ENCODE results near the gene HOXC5.

HOXC5 gene

GRCh38 chr12:54042970-54043853 is 10.4 kb downstream of the HOXC5 start:
- H3K4me3 ChIP-seq, result no peak overlapping the region
- TF ChIP-seq Cebpa-rat (IDR thresholded peaks at IDR 0.05), result no peak
- no peaks in the 10 kb centered on the region for H3K4me1 ChIP-seq

GRCh38 chr12:54044425-54045103 is 11.7 kb downstream of the HOXC5 start:
- H3K9ac ChIP-seq, result no peak overlapping the region
- no peak overlapping the region for H3K4me3 ChIP-seq
- peaks cover 12 to 39% (median 30%) of the 10 kb centered on the region in 11 experiments for H3K9me3 ChIP-seq (replicated peaks in 1 of 11)
- H3K4me2 ChIP-seq, result no peak overlapping the region
- H4K20me1 ChIP-seq, result peaks cover 0 to 59% (median 29%) of the 10 kb centered on the region in 11 experiments; a peak in 13 of 22 replicates
- H3K36me3 ChIP-seq, result no peaks in the 10 kb centered on the region
- peaks cover 100% of the 10 kb centered on the region in 11 experiments for H3K27me3 ChIP-seq
- no peak overlapping the region for H3K27ac ChIP-seq
- no peak for TF ChIP-seq Cebpa-rat (IDR thresholded peaks at IDR 0.05)
- no peaks in the 10 kb centered on the region for H3K4me1 ChIP-seq

More at GRCh38 chr12:54042970-54043853, 10.4 kb downstream of the HOXC5 start:
- H3K36me3 ChIP-seq, result no peaks in the 10 kb centered on the region
- H3K9me3 ChIP-seq (replicated peaks in 1 of 11), result peaks cover 12 to 37% (median 28%) of the 10 kb centered on the region in 11 experiments
- H3K27me3 ChIP-seq, result peaks cover 100% of the 10 kb centered on the region in 11 experiments
- no peak overlapping the region for H3K27ac ChIP-seq
- peaks cover 0 to 61% (median 33%) of the 10 kb centered on the region in 11 experiments; a peak in 15 of 22 replicates for H4K20me1 ChIP-seq
- no peak overlapping the region for H3K4me2 ChIP-seq
- H3K9ac ChIP-seq, result no peak overlapping the region

- no peak for TF ChIP-seq Cebpa-rat (IDR thresholded peaks at IDR 0.05)
- Histone ChIP-seq H3K9ac (no peak overlapping the region), H3K27me3 (peaks cover 100% of the 10 kb centered on the region in 11 experiments), H4K20me1 (peaks cover 0 to 64% (median 33%) of the 10 kb centered on the region in 11 experiments; a peak in 13 of 22 replicates), H3K9me3 (replicated peaks in 1 of 11) (peaks cover 12 to 31% (median 22%) of the 10 kb centered on the region in 11 experiments), H3K4me1 (no peaks in the 10 kb centered on the region), H3K4me3 (no peak overlapping the region), H3K27ac (no peak overlapping the region), H3K36me3 (no peaks in the 10 kb centered on the region), H3K4me2 (no peak overlapping the region)
Measured at GRCh38 chr12:54045401-54045800, 12.6 kb downstream of the HOXC5 start.

DNA sequence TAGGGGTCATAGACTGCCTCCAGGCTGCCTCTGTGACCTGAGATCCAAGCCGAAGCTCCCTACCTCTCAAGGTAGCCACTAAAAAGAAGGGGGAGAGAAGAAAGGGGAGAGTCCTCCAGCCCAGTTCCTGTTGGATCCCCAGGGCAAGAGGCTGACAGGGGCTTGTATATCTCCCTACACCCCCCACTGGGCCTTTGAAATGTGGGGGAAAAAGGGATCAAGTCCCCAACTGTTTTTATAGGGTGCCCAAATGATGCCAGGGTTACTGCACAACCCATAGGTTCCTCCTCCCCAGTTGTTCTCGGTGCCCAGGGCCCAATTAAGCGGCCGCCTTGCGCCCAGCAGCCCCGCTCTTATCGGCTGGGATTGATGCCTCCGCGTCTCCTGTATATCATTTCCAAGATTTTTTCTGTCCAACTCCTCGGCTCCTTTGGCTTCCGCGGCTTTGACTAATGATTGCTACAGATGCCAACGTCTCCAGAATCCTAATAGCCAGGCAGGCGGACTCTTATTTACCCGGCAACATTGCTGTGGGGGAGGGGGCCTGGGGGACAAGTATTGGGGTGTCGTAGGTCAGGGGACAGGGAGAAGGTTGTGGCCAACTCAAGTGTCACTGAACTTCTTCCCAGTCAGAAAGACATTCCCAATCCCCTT is 13.1 kb downstream of the HOXC5 start:
- H3K9ac ChIP-seq, result no peak overlapping the region
- no peak overlapping the region for H3K4me2 ChIP-seq
- H3K27me3 ChIP-seq, result peaks cover 100% of the 10 kb centered on the region in 11 experiments
- H3K27ac ChIP-seq, result no peak overlapping the region
- H3K36me3 ChIP-seq, result no peaks in the 10 kb centered on the region
- H3K9me3 ChIP-seq (replicated peaks in 1 of 11), result peaks cover 12 to 28% (median 21%) of the 10 kb centered on the region in 11 experiments
- H4K20me1 ChIP-seq, result peaks cover 0 to 69% (median 36%) of the 10 kb centered on the region in 11 experiments; a peak in 13 of 22 replicates
- H3K4me1 ChIP-seq, result peaks cover 0 to 3% (median 0%) of the 10 kb centered on the region in 10 experiments; a peak in 6 of 20 replicates
- TF ChIP-seq Cebpa-rat (IDR thresholded peaks at IDR 0.05), result no peak
- H3K4me3 ChIP-seq, result no peak overlapping the region

DNA sequence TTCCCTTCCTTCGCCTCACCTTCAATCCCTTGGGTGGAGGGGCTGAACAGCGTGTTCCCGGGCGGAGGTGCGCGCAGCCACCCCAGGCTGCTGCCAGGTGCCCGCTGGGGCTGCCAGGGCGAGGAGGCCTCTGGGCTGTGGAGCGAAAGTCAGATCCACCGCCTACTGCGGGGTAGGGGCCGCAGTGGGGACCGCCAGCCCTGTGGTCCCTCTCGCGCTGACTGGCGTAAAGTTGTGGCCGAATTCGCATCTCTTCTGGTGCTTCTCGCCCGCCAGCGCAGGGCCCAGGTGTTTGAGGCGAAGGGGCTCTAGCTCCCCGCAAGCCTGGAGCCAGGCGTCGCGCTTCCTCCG is 13.9 kb downstream of the HOXC5 start:
- Histone ChIP-seq H3K36me3 (no peaks in the 10 kb centered on the region), H3K27ac (no peak overlapping the region), H3K4me1 (peaks cover 0 to 11% (median 0%) of the 10 kb centered on the region in 10 experiments; a peak in 6 of 20 replicates), H3K9ac (no peak overlapping the region), H4K20me1 (peaks cover 0 to 75% (median 41%) of the 10 kb centered on the region in 11 experiments; a peak in 14 of 22 replicates), H3K9me3 (replicated peaks in 1 of 11) (peaks cover 12 to 30% (median 21%) of the 10 kb centered on the region in 11 experiments), H3K27me3 (peaks cover 100% of the 10 kb centered on the region in 11 experiments), H3K4me3 (no peak overlapping the region; a peak in 1 of 20 replicates), H3K4me2 (no peak overlapping the region)
- TF ChIP-seq Cebpa-rat (IDR thresholded peaks at IDR 0.05), result no peak

GRCh38 chr12:54047160-54047963 is 14.5 kb downstream of the HOXC5 start:
- no peak overlapping the region for H3K9ac ChIP-seq
- H3K27me3 ChIP-seq, result peaks cover 100% of the 10 kb centered on the region in 11 experiments
- no peak overlapping the region for H3K4me2 ChIP-seq
- H4K20me1 ChIP-seq, result peaks cover 0 to 81% (median 44%) of the 10 kb centered on the region in 11 experiments; a peak in 15 of 22 replicates
- peaks cover 0 to 11% (median 0%) of the 10 kb centered on the region in 10 experiments; a peak in 6 of 20 replicates for H3K4me1 ChIP-seq
- no peak for TF ChIP-seq Cebpa-rat (IDR thresholded peaks at IDR 0.05)
- no peak overlapping the region for H3K27ac ChIP-seq
- H3K4me3 ChIP-seq, result no peak overlapping the region; a peak in 1 of 20 replicates
- H3K36me3 ChIP-seq, result no peaks in the 10 kb centered on the region
- H3K9me3 ChIP-seq (replicated peaks in 1 of 11), result peaks cover 12 to 35% (median 21%) of the 10 kb centered on the region in 11 experiments

DNA sequence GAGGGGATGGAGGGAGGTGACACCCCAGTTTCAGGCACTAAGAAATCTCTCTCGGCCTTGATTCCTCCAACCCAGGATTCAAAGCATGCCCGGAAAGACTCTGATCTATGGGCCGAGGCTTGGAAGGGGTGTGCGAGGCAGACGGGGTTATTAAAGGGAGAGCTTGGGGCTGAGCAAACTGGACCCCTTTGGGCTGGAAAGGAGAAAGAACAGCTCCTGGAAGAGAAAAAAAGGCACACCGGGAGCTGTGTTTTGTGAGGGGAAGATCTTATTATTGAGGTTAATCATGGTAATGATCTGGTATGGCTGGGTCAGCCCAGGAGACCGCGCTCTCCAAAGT is 15.1 kb downstream of the HOXC5 start:
- peaks cover 12 to 40% (median 25%) of the 10 kb centered on the region in 11 experiments for H3K9me3 ChIP-seq (replicated peaks in 1 of 11)
- no peak for TF ChIP-seq Cebpa-rat (IDR thresholded peaks at IDR 0.05)
- no peak overlapping the region for H3K9ac ChIP-seq
- peaks cover 0 to 87% (median 44%) of the 10 kb centered on the region in 11 experiments; a peak in 15 of 22 replicates for H4K20me1 ChIP-seq
- peaks cover 100% of the 10 kb centered on the region in 11 experiments for H3K27me3 ChIP-seq
- no peak overlapping the region for H3K4me2 ChIP-seq
- H3K4me3 ChIP-seq, result no peak overlapping the region
- H3K27ac ChIP-seq, result no peak overlapping the region
- no peaks in the 10 kb centered on the region for H3K36me3 ChIP-seq
- H3K4me1 ChIP-seq, result peaks cover 0 to 13% (median 0%) of the 10 kb centered on the region in 10 experiments; a peak in 8 of 20 replicates
